ENCODE data around the gene GSTT4. TPM values are rescaled to one million over a fixed set of nuclear protein-coding genes. Genes with fewer than 3 reads are reported as not detected.
"Not testable (repeated sequence)": the region's sequence is repeated elsewhere in the genome, so short reads cannot be mapped to it uniquely, and the experiment has no call there.

Gene GSTT4
- total RNA-seq, 1 donor from 2014 or later = not detected

DNA sequence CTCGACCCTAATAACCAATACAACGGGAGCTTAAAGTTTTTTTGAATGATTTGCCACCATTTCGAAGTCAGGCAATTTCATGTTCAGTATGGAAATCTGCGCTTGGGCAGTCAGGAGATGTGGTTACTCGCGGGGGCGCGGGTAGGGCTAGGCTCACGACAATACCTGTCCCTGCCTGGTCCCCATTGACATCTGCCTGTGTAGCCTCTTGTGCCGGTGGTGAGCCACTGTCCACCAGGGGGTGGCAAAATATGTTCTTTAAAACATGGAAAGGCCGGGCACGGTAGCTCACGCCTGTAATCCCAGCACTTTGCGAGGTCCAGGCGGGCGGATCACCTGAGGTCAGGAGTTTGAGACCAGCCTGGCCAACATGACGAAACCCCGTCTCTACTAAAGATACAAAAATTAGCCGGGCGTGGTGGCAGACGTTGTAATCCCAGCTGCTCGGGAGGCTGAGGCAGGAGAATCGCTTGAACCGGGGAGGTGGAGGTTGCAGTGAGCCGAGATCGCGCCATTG, 30.4 kb downstream of the GSTT4 start:
- H3K27ac Mint-ChIP-seq (ENCODE audit: unreplicated experiment); DNase-seq; H3K27me3 Mint-ChIP-seq (ENCODE audit: unreplicated experiment); H3K4me3 Mint-ChIP-seq (ENCODE audit: unreplicated experiment); H3K36me3 Mint-ChIP-seq (ENCODE audit: unreplicated experiment); H3K9me3 Mint-ChIP-seq (ENCODE audit: unreplicated experiment); H3K4me1 Mint-ChIP-seq (ENCODE audit: low read depth, unreplicated experiment): not testable (repeated sequence)
- TF ChIP-seq, protein P1, sequence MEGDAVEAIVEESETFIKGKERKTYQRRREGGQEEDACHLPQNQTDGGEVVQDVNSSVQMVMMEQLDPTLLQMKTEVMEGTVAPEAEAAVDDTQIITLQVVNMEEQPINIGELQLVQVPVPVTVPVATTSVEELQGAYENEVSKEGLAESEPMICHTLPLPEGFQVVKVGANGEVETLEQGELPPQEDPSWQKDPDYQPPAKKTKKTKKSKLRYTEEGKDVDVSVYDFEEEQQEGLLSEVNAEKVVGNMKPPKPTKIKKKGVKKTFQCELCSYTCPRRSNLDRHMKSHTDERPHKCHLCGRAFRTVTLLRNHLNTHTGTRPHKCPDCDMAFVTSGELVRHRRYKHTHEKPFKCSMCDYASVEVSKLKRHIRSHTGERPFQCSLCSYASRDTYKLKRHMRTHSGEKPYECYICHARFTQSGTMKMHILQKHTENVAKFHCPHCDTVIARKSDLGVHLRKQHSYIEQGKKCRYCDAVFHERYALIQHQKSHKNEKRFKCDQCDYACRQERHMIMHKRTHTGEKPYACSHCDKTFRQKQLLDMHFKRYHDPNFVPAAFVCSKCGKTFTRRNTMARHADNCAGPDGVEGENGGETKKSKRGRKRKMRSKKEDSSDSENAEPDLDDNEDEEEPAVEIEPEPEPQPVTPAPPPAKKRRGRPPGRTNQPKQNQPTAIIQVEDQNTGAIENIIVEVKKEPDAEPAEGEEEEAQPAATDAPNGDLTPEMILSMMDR (IDR thresholded peaks at IDR 0.05; ENCODE audit: partially characterized antibody, unreplicated experiment) = peak; percentile 20

DNA sequence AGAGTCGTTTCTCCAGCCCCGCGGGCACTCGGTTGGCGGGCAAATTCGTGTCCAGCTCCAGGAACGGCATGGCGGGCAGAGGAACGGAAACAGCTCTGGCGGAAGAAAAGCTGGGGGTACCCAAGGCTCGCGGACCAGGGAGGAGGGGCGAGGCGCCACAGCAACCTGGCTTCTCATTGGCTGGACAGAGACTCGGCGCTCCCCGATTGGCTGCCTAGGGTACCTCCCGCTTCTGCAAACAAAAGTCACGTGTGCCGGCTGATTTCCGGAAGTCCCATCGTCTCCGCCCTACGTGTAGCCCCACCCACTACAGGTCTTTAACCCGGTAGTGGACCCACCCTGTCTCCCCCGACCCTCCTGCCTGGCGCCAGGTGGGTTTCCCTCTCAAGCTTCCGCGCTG, 30.9 kb downstream of the GSTT4 start, which contains the start of gene DDT:
Gene DDT (minus strand): TSS at position 97 of the 400 bp plus-strand sequence. CDS start 27 bp downstream, at position 70.
- H3K27me3 Mint-ChIP-seq (ENCODE audit: unreplicated experiment); H3K27ac Mint-ChIP-seq (ENCODE audit: unreplicated experiment); DNase-seq: not testable (repeated sequence)

DNA sequence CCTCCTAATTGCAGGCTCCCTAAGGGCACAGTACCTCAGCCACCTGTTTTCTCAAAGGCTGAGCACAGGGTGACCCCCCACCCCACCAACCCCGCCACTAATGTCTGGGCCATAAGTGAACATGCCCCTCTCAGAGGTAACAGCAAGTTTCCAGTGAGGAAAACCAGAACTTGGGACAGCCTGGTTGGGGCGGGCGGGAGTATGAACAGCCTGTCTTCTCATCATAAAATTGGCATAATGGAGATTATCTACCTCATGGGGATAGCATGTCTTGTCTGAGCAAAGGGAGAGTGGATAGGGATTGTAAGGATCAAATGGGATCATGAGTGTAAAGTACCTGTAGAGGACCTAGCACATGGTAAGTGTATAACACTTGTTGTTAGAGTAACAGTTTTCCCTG, 33.3 kb downstream of the GSTT4 start:
- not testable (repeated sequence) for H3K36me3 Mint-ChIP-seq (ENCODE audit: unreplicated experiment); H3K4me3 Mint-ChIP-seq (ENCODE audit: unreplicated experiment)

More for the DNA sequence above, 30.9 kb downstream of the GSTT4 start, which contains the start of gene DDT:
- H3K36me3 Mint-ChIP-seq (ENCODE audit: unreplicated experiment); H3K4me3 Mint-ChIP-seq (ENCODE audit: unreplicated experiment); H3K4me1 Mint-ChIP-seq (ENCODE audit: low read depth, unreplicated experiment); H3K9me3 Mint-ChIP-seq (ENCODE audit: unreplicated experiment): not testable (repeated sequence)

DNA sequence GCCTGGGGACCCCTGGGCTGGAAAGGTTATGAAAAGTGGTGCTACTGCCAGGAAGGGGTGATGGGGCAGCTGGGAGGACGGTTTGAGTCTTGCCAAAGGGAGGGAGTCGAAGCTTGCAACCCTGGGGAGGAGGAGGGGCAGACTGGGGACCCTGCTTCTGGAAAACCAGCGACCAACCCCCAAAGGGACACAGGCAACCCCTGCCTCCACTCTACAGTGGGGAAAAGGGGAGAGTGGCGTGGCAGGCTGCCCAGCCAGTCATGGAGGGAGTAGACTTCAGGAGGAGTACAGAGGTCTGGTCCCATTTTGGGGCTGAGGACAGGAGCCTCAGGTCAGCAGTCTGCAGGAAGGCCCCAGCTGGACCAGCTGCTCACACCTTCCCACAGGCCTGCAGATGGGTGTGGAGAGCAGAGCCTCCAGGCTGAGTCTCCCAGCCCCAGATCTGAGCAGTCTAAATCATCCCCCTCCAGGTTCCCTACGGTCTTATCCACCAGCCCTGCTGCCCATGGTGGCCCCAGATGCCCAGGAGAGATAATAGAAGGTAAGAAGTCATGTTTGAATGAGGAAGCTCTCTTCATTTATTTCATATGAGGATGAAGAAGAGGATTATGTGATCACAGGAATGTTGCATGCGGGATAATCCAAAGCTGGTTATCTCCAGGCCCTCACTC, 34.3 kb downstream of the GSTT4 start:
- no peak overlapping the region for H3K4me3 Mint-ChIP-seq (ENCODE audit: unreplicated experiment)
- no peaks in the 10 kb centered on the region for H3K9me3 Mint-ChIP-seq (ENCODE audit: unreplicated experiment)
- DNase-seq = no peak
- H3K36me3 Mint-ChIP-seq (ENCODE audit: unreplicated experiment) = no peaks in the 10 kb centered on the region
- peaks cover 5% of the 10 kb centered on the region for H3K4me1 Mint-ChIP-seq (ENCODE audit: low read depth, unreplicated experiment)
- peaks cover 2% of the 10 kb centered on the region for H3K27me3 Mint-ChIP-seq (ENCODE audit: unreplicated experiment)
- H3K27ac Mint-ChIP-seq (ENCODE audit: unreplicated experiment) = no peak overlapping the region
- TF ChIP-seq, protein P1 (IDR thresholded peaks at IDR 0.05; ENCODE audit: partially characterized antibody, unreplicated experiment) = no peak

More for the DNA sequence above, 33.3 kb downstream of the GSTT4 start:
- H3K4me1 Mint-ChIP-seq (ENCODE audit: low read depth, unreplicated experiment); DNase-seq; H3K27me3 Mint-ChIP-seq (ENCODE audit: unreplicated experiment); H3K27ac Mint-ChIP-seq (ENCODE audit: unreplicated experiment); H3K9me3 Mint-ChIP-seq (ENCODE audit: unreplicated experiment): not testable (repeated sequence)

DNA sequence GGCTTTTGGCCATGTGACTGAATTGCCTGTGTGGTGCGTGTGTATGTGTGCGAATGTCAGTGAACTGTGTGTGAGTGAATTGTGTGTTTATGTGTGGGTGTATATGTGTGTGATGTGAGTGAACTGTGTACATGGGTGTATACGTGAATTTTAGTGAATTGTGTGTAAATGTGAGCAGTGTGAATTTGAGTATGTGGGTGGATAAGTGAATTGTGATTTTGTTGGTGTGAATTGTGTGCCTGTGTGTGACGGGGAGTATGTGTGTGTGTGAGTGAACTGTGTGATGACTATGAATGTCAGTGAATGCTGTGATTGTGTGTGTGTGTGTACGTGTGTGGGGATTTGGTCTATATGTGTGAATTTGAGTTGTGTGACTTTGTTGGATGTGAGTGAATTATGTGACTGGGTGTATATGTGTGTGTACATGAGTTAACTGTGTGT, 35.0 kb downstream of the GSTT4 start:
- no peaks in the 10 kb centered on the region for H3K9me3 Mint-ChIP-seq (ENCODE audit: unreplicated experiment)
- H3K27ac Mint-ChIP-seq (ENCODE audit: unreplicated experiment) = peak overlapping the region; percentile 7
- peak overlapping the region; percentile 20 for H3K4me3 Mint-ChIP-seq (ENCODE audit: unreplicated experiment)
- no peak for DNase-seq
- H3K4me1 Mint-ChIP-seq (ENCODE audit: low read depth, unreplicated experiment) = peaks cover 5% of the 10 kb centered on the region
- H3K27me3 Mint-ChIP-seq (ENCODE audit: unreplicated experiment) = peaks cover 2% of the 10 kb centered on the region
- H3K36me3 Mint-ChIP-seq (ENCODE audit: unreplicated experiment) = no peaks in the 10 kb centered on the region
- TF ChIP-seq, protein P1 (IDR thresholded peaks at IDR 0.05; ENCODE audit: partially characterized antibody, unreplicated experiment) = no peak

DNA sequence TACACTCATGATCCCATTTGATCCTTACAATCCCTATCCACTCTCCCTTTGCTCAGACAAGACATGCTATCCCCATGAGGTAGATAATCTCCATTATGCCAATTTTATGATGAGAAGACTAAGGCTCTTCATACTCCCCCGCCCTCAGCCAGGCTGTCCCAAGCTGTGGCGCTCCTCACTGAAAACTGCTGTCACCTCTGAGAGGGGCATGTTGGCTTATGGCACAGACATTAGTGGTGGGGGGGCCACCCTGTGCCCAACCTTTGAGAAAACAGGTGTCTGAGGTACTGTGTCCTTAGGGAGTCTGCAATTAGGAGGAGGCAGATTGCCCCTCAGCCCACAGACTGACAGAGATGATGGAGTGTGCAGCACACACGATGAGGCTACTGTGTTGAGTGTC, 36.2 kb downstream of the GSTT4 start:
- Mint-ChIP-seq H3K9me3 (ENCODE audit: unreplicated experiment) (no peaks in the 10 kb centered on the region), H3K27me3 (ENCODE audit: unreplicated experiment) (peaks cover 2% of the 10 kb centered on the region), H3K27ac (ENCODE audit: unreplicated experiment) (no peak overlapping the region), H3K4me1 (ENCODE audit: low read depth, unreplicated experiment) (peaks cover 5% of the 10 kb centered on the region), H3K4me3 (ENCODE audit: unreplicated experiment) (no peak overlapping the region), H3K36me3 (ENCODE audit: unreplicated experiment) (no peaks in the 10 kb centered on the region)
- DNase-seq = no peak
- TF ChIP-seq, protein P1 (IDR thresholded peaks at IDR 0.05; ENCODE audit: partially characterized antibody, unreplicated experiment) = no peak

DNA sequence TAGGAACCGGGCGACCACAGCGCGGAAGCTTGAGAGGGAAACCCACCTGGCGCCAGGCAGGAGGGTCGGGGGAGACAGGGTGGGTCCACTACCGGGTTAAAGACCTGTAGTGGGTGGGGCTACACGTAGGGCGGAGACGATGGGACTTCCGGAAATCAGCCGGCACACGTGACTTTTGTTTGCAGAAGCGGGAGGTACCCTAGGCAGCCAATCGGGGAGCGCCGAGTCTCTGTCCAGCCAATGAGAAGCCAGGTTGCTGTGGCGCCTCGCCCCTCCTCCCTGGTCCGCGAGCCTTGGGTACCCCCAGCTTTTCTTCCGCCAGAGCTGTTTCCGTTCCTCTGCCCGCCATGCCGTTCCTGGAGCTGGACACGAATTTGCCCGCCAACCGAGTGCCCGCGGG, 38.7 kb downstream of the GSTT4 start, which contains the start of gene DDTL:
Gene DDTL (plus strand): TSS at position 321 of the 400 bp plus-strand sequence. CDS start 27 bp downstream, at position 348.
- H3K9me3 Mint-ChIP-seq (ENCODE audit: unreplicated experiment); H3K4me3 Mint-ChIP-seq (ENCODE audit: unreplicated experiment); H3K36me3 Mint-ChIP-seq (ENCODE audit: unreplicated experiment); H3K4me1 Mint-ChIP-seq (ENCODE audit: low read depth, unreplicated experiment); H3K27ac Mint-ChIP-seq (ENCODE audit: unreplicated experiment); DNase-seq; H3K27me3 Mint-ChIP-seq (ENCODE audit: unreplicated experiment): not testable (repeated sequence)

DNA sequence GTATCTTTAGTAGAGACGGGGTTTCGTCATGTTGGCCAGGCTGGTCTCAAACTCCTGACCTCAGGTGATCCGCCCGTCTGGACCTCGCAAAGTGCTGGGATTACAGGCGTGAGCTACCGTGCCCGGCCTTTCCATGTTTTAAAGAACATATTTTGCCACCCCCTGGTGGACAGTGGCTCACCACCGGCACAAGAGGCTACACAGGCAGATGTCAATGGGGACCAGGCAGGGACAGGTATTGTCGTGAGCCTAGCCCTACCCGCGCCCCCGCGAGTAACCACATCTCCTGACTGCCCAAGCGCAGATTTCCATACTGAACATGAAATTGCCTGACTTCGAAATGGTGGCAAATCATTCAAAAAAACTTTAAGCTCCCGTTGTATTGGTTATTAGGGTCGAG, 39.2 kb downstream of the GSTT4 start:
- not testable (repeated sequence) for H3K36me3 Mint-ChIP-seq (ENCODE audit: unreplicated experiment); DNase-seq; H3K4me3 Mint-ChIP-seq (ENCODE audit: unreplicated experiment); H3K27me3 Mint-ChIP-seq (ENCODE audit: unreplicated experiment); H3K9me3 Mint-ChIP-seq (ENCODE audit: unreplicated experiment); H3K27ac Mint-ChIP-seq (ENCODE audit: unreplicated experiment); H3K4me1 Mint-ChIP-seq (ENCODE audit: low read depth, unreplicated experiment)

All from glutamatergic neuron (in vitro differentiated cells).